HG03060 (cell line): ENCODE measurements around the gene CLDN5.

Experiments used
- ATAC-seq: cut with Tn5 transposase; IDR thresholded peaks from one replicate; pipeline ENCODE4 v1.9.1; 2021; ENCODE audit warnings: low read depth, moderate number of reproducible peaks; ENCODE audit not compliant: unreplicated experiment

The CLDN5 gene

DNA sequence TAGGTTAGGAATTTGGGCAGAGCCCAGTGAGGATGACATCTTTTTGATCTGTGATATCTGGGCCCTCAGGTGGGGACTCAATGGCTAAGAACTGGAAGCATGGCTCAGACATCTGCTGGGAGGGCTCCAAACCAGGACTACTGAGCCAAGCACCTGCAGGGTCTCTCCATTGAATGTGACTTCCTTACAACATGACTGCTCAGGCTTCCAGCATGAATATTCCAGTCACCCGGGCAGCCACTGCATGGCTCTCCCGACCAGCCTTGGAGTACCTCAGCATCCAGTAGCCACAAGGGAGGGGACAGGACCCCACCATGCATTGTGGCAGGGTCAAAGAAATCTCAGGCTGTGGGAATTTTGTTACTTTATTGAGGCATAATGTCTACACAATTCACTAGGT lies 35.9 kb downstream of the CLDN5 start:
- ATAC-seq = no peak

GRCh38 chr22:19483481-19484244 lies 40.5 kb downstream of the CLDN5 start:
- no peak for ATAC-seq

DNA sequence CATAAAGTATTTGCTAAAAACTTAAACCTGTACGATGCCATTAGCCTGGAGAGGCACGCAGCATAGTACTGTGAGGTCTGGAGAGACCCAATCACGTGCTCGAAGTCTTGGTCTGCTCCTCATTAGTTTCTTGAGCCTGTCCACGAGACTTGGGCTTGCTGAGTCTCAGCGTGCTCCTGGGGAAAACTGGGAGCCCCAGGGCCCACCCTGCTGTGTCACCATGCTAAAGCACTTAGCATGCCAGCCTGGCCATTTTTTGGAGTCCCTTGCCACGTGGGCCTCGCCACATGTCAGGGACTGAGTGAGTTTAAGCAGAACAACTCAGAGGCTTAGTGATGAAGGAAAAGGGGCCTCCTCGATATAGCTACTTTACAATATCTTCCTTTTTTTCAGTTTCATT lies 41.9 kb downstream of the CLDN5 start:
- no peak for ATAC-seq

- no peak for ATAC-seq
These were observed 43.4 kb downstream of the CLDN5 start for GRCh38 chr22:19480789-19481188.

- no peak for ATAC-seq
These were observed 44.0 kb downstream of the CLDN5 start for GRCh38 chr22:19480173-19480568.

DNA sequence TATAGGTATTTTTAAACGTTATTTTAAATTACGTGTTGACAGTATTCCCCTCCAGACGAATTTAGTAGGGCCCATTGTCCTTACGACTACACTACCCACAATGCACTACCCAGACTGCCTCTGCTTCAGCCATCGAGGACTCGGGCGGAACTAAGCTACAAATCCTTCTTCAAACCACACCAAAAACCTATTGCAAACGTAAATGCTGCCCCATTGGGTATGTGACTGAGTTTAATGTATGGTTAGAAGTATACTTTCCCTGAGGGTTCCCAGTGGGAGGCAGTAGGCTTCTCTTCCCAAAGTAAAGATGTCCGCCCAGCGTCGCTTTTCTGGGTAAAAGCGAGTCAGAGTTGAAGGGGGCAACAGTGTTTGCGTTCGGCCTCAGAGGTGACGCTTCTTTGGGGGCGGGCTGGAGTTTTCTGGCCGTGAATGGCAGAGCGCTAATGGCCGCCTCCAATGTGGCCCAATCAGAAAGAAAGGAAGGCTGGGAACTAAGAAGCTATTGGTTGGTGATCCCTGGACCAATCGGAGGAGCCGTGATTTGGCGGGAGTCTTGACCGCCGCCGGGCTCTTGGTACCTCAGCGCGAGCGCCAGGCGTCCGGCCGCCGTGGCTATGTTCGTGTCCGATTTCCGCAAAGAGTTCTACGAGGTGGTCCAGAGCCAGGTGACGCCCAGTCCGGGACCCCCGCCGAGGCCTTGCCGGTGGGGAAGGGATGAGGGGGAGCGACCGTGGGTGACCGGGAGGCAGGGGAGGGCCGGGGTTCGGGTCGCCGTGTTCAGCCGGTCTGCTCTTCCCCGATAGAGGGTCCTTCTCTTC lies 44.6 kb downstream of the CLDN5 start, which contains the start of gene CDC45:
TSS of gene CDC45 (plus strand) at position 566 of the 818 bp plus-strand sequence. CDS start at position 615, 49 bp downstream.
- ATAC-seq = peak; percentile 64

- peak; percentile 12 for ATAC-seq
These were observed 45.3 kb downstream of the CLDN5 start, which contains the start of gene UFD1 for GRCh38 chr22:19478901-19479354. UFD1 (minus strand) TSS chr22:19479193; CDS start chr22:19479085, 108 bp downstream.

DNA sequence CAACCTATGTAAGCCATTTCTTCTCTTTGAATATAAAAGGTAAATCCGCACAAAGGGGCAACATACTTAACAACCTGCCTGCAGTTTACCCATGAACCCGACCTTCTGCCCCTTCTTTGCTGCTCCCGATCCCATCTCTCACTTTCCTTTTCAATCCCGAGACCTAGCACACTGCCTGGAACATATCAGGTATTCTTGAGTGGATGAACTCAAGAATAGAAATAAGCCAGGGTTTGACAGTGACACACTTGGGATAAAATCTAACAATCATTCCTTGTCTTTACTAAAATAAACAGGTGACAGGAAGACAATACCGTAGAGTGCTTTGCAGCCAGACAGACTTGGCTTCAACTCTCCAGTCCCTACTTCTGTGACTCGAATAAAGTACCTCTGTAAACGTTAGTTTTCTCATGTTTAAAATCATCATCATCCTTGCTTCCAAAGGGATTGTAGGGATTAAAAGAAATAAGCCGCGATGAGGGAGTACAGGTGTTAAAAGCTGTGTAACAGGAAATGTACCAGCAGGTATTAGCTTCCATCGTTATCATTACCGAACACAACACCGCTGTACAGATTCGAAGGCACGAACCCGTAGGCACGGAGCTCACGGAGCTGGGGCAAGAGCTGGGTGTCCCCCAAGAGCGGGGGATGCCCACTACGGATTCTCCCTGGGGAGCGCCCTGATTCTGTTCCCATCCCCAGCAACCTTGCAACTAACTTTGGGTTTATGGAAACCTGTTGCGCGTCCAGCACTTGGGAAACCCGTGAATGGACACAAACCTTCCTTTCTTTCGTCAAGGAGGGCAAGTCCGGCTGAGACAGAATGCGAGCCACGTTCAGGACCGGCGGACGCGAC lies 45.9 kb downstream of the CLDN5 start:
- no peak for ATAC-seq

DNA sequence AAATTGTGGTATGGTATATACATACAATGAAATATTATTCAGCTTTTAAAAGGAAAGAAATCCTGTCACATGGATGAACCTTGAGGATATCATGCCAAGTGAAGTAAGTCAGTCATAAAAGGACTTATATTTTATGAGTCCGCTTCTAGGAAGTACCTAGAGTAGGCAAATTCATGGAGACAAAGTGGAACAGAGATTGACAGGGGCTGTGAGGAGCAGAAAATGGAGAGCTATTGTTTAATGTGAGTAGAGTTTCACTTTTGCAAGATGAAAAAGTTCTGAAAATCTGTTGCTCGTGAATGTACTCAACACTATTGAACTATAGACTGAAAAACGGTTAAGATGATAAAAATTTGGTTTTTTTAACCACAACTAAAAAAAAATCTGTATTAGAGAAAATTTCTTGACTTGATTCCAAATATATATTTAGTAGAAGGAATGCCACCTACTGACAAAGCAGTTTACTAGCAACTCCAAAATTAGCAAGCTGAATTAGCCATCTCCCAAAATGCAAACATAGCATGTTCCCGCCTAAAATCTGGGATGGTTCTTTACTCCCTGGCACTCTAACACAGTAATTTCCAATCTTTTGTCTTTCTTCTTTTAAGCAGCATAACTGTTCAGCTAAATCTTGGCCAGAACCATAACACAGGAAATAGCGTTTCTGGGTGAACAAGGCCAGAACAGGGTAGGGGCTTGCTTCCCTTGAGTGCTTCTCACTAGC lies 46.7 kb downstream of the CLDN5 start:
- ATAC-seq = no peak

DNA sequence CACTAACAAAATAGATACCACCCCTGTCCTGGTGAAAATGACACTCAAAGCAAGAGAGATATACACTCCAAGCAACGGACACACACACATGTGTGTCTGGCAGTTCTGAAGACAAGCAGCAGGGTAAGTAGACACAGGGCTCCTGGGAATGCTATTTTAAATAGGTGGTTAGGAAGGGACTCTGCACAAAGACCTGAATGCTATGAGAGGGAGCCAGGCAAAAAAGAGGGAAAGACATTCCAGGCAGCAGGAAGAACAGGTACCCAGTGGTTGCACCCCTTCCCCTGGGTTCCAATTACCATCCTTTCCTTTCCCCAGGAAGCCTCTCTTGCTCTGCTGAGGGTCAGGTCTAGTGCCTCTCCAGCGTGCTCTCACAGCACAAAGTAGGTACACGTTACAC lies 48.2 kb downstream of the CLDN5 start:
- no peak for ATAC-seq

DNA sequence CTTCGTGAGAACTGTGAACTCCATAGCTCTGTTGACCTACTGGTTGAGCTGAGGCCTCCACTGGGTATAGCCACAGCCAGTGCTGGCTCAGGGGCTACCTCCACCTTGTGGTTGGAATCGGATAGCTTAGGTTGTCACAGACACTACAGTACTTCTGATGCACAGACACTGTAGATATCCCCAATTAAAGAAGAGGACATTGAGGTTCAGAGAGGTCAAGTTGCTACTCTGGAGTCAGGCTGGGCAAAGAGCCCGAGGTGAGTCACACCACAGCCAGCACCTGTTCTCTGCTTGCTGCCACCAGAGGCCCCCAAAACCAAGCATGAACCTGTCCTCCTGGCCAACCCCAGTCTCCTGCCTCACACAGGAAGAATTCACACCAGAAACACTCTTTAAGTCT lies 50.6 kb downstream of the CLDN5 start:
- no peak for ATAC-seq
